Tibial nerve (tissue), 4 donors: ENCODE measurements around the gene RAD9B. TPM values are rescaled to one million over a fixed set of nuclear protein-coding genes. Genes with fewer than 3 reads are reported as not detected.

Experiments used
- DNase-seq, 2 donors: peaks; one replicate each; pipeline ENCODE4 v3.0.0-alpha.2; 2019; ENCODE audit warnings: low spot score in 2 of 2
- H3K27ac ChIP-seq, 4 donors: fragments of 200-600 bp; sonication (generic) in 3 of 4; one replicate each; pipeline ENCODE4 v1.5.1; 2017 to 2019; ENCODE audit warnings: mild to moderate bottlenecking in 1 of 4
- H3K27me3 ChIP-seq, 2 donors: fragments of 200-600 bp; sonication (generic) in 1 of 2; one replicate each; pipeline versions ENCODE4 v1.5.1 to v1.6.0; 2017 to 2019
- H3K36me3 ChIP-seq, 3 donors: fragments of 200-600 bp; sonication (generic); one replicate each; pipeline ENCODE4 v1.5.1; 2018 to 2019
- H3K4me1 ChIP-seq, 4 donors: fragments of 200-600 bp; sonication (generic) in 3 of 4; one replicate each; pipeline ENCODE4 v1.5.1; 2017 to 2019
- H3K4me3 ChIP-seq, 4 donors: fragments of 200-600 bp; sonication (generic) in 3 of 4; one replicate each; pipeline ENCODE4 v1.5.1; 2017 to 2019; ENCODE audit warnings: mild to moderate bottlenecking in 1 of 4, moderate library complexity in 1 of 4
- H3K9me3 ChIP-seq, 4 donors: fragments of 200-600 bp; sonication (generic) in 3 of 4; one replicate each; pipeline ENCODE4 v1.5.1; 2017 to 2019
- CTCF ChIP-seq, 5 experiments: fragments of 200-600 bp in 3 of 5; fragments of 450-650 bp in 2 of 5; sonication (generic) in 3 of 5; IDR thresholded peaks; one replicate each; pipeline ENCODE4 v1.5.1; 2016 to 2019; ENCODE audit warnings: antibody characterized with exemption in 5 of 5, mild to moderate bottlenecking in 3 of 5, moderate library complexity in 2 of 5
- EP300 ChIP-seq, 2 donors: sonication (generic); formaldehyde crosslinking; IDR thresholded peaks; one replicate each; pipeline ENCODE4 v1.6.1; 2017; ENCODE audit warnings: antibody characterized with exemption in 2 of 2, mild to moderate bottlenecking in 1 of 2
- POLR2A ChIP-seq, 2 donors: fragments of 450-650 bp; IDR thresholded peaks; one replicate each; pipeline ENCODE4 v1.6.1; 2017; ENCODE audit warnings: antibody characterized with exemption in 2 of 2, mild to moderate bottlenecking in 2 of 2, moderate library complexity in 2 of 2
- WGBS, 2 donors: methylation state at CpG; one replicate each; pipeline ENCODE4 v1.1.5; 2018; 5-methylcytosine and 5-hydroxymethylcytosine counted together
- total RNA-seq, 4 donors: library from RNA; depleted of rRNA; stranded (reverse); fragments of >200 nt; gene quantifications; one replicate each; pipeline ENCODE4 v1.1.0, GENCODE V29; 2016

The RAD9B gene
- total RNA-seq, 4 donors from 2014 or later: 0.30 to 2.4 (median 0.71) TPM

- Histone ChIP-seq H3K9me3 (no peaks in the 10 kb centered on the region), H3K27me3 (no peaks in the 10 kb centered on the region), H3K36me3 (peaks cover 0 to 25% (median 9%) of the 10 kb centered on the region in 3 donors), H3K27ac (peak overlapping the region; percentile 10 to 75 (median 42)), H3K4me3 (no peak overlapping the region), H3K4me1 (peaks cover 0 to 21% (median 0%) of the 10 kb centered on the region in 4 donors)
- WGBS, 2 donors: 75 to 76% methylated on average over 4 of the region's 4 CpGs
- no peak for DNase-seq
- TF ChIP-seq EP300 (IDR thresholded peaks at IDR 0.05): no peak
- no peak for TF ChIP-seq CTCF (IDR thresholded peaks at IDR 0.05)
- no peak for TF ChIP-seq POLR2A (IDR thresholded peaks at IDR 0.05)
These were observed 34.9 kb downstream of the RAD9B start for GRCh38 chr12:110536834-110537604.

- DNase-seq: no peak
- Histone ChIP-seq H3K27ac (peak overlapping the region in 3 of 4 donors; percentile 21 to 75 (median 64)), H3K27me3 (no peaks in the 10 kb centered on the region), H3K4me3 (no peak overlapping the region), H3K9me3 (no peaks in the 10 kb centered on the region), H3K36me3 (peaks cover 0 to 25% (median 9%) of the 10 kb centered on the region in 3 donors), H3K4me1 (peaks cover 0 to 22% (median 3%) of the 10 kb centered on the region in 4 donors)
- TF ChIP-seq CTCF (IDR thresholded peaks at IDR 0.05): no peak
- TF ChIP-seq EP300 (IDR thresholded peaks at IDR 0.05): peak in 1 of 2 donors; percentile 30
- 59 to 68% methylated on average over 9 of the region's 9 CpGs for WGBS, 2 donors
These were observed 35.7 kb downstream of the RAD9B start for GRCh38 chr12:110537605-110538409.

GRCh38 chr12:110538869-110539622 lies 36.9 kb downstream of the RAD9B start:
- 95 to 99% methylated on average over 5 of the region's 5 CpGs for WGBS, 2 donors
- no peaks in the 10 kb centered on the region for H3K27me3 ChIP-seq
- H3K4me1 ChIP-seq: peaks cover 0 to 34% (median 13%) of the 10 kb centered on the region in 4 donors
- no peaks in the 10 kb centered on the region for H3K9me3 ChIP-seq
- TF ChIP-seq CTCF (IDR thresholded peaks at IDR 0.05): no peak
- TF ChIP-seq POLR2A (IDR thresholded peaks at IDR 0.05): no peak
- TF ChIP-seq EP300 (IDR thresholded peaks at IDR 0.05): no peak
- DNase-seq: no peak
- H3K27ac ChIP-seq: peak overlapping the region in 1 of 4 donors; percentile 31
- no peak overlapping the region for H3K4me3 ChIP-seq
- peaks cover 0 to 25% (median 9%) of the 10 kb centered on the region in 3 donors for H3K36me3 ChIP-seq

DNA sequence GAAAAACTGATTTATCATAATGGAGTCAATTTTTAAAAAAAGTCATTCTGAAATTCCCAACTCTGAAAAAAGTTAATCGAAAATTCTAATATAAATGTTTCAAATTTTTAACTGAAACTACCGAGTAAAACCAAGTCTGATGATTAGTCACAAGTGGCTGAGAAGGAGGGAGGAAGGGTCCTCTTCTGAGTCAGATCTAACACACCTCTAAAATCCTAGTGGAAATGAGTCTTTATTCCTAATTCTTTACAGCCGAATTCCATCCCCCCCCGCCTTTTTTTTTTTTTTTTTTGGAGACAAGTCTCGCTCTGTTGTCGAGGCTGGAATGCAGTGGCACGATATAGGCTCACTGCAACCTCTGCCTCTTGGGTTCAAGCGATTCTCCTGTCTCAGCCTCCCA lies 37.9 kb downstream of the RAD9B start:
- Histone ChIP-seq H3K4me3 (no peak overlapping the region), H3K9me3 (no peaks in the 10 kb centered on the region), H3K27ac (peak overlapping the region in 1 of 4 donors; percentile 55), H3K27me3 (no peaks in the 10 kb centered on the region), H3K4me1 (peaks cover 0 to 44% (median 21%) of the 10 kb centered on the region in 4 donors), H3K36me3 (peaks cover 0 to 25% (median 9%) of the 10 kb centered on the region in 3 donors)
- WGBS, 2 donors: 71 to 72% methylated on average over 8 of the region's 8 CpGs
- TF ChIP-seq POLR2A (IDR thresholded peaks at IDR 0.05) (no peak), EP300 (IDR thresholded peaks at IDR 0.05) (no peak), CTCF (IDR thresholded peaks at IDR 0.05) (no peak)
- no peak for DNase-seq
